Breast epithelium (tissue), 4 donors: ENCODE data around the gene POSTN. TPM values are rescaled to one million over a fixed set of nuclear protein-coding genes. Genes with fewer than 3 reads are reported as not detected.

Experiments used
- DNase-seq, 2 donors: peaks; one replicate each; pipeline ENCODE4 v3.0.0-alpha.2; 2019; ENCODE audit warnings: low spot score in 2 of 2
- H3K27ac ChIP-seq, 2 donors: fragments of 200-600 bp; sonication (generic) in 1 of 2; one replicate each; pipeline ENCODE4 v1.5.1; 2016 to 2019; ENCODE audit warnings: mild to moderate bottlenecking in 1 of 2
- H3K27me3 ChIP-seq, 2 donors: fragments of 200-600 bp; sonication (generic) in 1 of 2; one replicate each; pipeline versions ENCODE4 v1.5.1 to v1.6.0; 2017 to 2019; ENCODE audit warnings: control low read depth in 1 of 2, mild to moderate bottlenecking in 1 of 2
- H3K36me3 ChIP-seq: fragments of 200-600 bp; one replicate; pipeline ENCODE4 v1.5.1; 2019
- H3K4me1 ChIP-seq, 2 donors: fragments of 200-600 bp; sonication (generic); one replicate each; pipeline ENCODE4 v1.5.1; 2016 to 2019; ENCODE audit warnings: control low read depth in 1 of 2
- H3K4me3 ChIP-seq, 3 donors: fragments of 200-600 bp; sonication (generic); 1 replicate in 2 of 3; 2 replicates in 1 of 3; pipeline ENCODE4 v1.5.1; 2016 to 2019; ENCODE audit warnings: mild to moderate bottlenecking in 3 of 3, moderate library complexity in 2 of 3
- H3K9me3 ChIP-seq, 2 donors: fragments of 200-600 bp; sonication (generic) in 1 of 2; one replicate each; pipeline ENCODE4 v1.5.1; 2016 to 2019; ENCODE audit warnings: control low read depth in 1 of 2
- CTCF ChIP-seq, 3 donors: fragments of 450-650 bp; IDR thresholded peaks; one replicate each; pipeline ENCODE4 v1.5.1; 2016 to 2017; ENCODE audit warnings: antibody characterized with exemption in 3 of 3, mild to moderate bottlenecking in 3 of 3, moderate library complexity in 3 of 3
- POLR2A ChIP-seq: fragments of 450-650 bp; IDR thresholded peaks from one replicate; pipeline ENCODE4 v1.6.1; 2016; ENCODE audit warnings: antibody characterized with exemption, mild to moderate bottlenecking, moderate library complexity
- POLR2AphosphoS5 ChIP-seq, 3 donors: sonication (generic); formaldehyde crosslinking; IDR thresholded peaks; one replicate each; pipeline ENCODE4 v1.6.1; 2017; ENCODE audit warnings: antibody characterized with exemption in 3 of 3
- intact Hi-C: fragments of 100-400 bp; cut with DNase I; formaldehyde crosslinking; loops from one replicate; pipeline ENCODE4 v1.15.1; 2023; ENCODE audit warnings: low total_unique reads
- total RNA-seq, 3 donors: library from RNA; depleted of rRNA; stranded (reverse); fragments of >200 nt; gene quantifications; one replicate each; pipeline ENCODE4 v1.1.0, GENCODE V29; 2016

POSTN gene
- total RNA-seq, 3 donors from 2014 or later: 20.1 to 30.8 (median 27.8) TPM

DNA sequence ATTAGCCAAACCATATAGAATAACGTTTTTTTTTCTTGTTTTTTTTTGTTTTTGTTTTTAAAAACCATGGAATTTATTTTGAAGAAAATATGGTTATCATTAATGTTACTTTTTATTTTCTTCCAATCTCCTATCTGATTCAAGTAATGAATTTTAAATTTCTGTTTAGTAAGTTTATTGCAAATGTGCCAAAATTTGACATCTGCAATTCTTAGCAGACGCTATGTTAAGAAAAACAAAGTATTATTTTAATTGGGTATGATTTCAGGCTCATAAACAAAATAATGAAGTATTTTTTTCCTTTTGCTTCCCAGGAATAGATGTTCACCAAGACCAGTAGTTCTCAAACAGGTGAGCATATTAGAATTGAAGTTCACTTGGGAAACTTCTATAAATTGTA lies 63.1 kb downstream of the POSTN start:
- H3K27me3 ChIP-seq: no peaks in the 10 kb centered on the region
- H3K4me1 ChIP-seq: no peaks in the 10 kb centered on the region
- H3K9me3 ChIP-seq: peaks cover 7 to 8% of the 10 kb centered on the region in 2 donors
- no peak overlapping the region for H3K4me3 ChIP-seq
- TF ChIP-seq POLR2AphosphoS5 (IDR thresholded peaks at IDR 0.05) (no peak), POLR2A (no peak), CTCF (IDR thresholded peaks at IDR 0.05) (no peak)
- no peak for DNase-seq
- intact Hi-C loops: no loop called here
- H3K36me3 ChIP-seq: no peaks in the 10 kb centered on the region
- no peak overlapping the region for H3K27ac ChIP-seq

DNA sequence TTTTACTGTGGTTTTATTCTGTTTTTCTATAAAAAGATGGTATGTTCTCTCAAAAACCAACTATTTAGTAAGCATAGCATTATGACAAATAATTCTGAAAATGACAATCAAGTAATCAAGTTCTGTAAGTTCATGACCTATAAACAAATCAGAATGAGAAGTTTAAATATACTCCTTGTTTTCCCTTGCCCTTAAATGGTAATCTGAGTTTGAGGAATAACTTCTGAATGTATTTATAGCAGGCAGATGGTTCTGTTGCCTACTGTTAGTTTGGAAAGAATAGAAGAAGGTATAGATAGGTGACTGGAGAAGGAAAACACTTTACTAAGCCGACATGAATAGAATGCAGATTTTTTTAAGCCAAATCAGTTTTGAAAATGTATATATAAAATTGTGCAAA lies 63.9 kb downstream of the POSTN start:
- intact Hi-C loops: no loop called here
- Histone ChIP-seq H3K4me3 (no peak overlapping the region), H3K36me3 (no peaks in the 10 kb centered on the region), H3K27ac (no peak overlapping the region), H3K4me1 (no peaks in the 10 kb centered on the region), H3K9me3 (peaks cover 7 to 10% of the 10 kb centered on the region in 2 donors), H3K27me3 (no peaks in the 10 kb centered on the region)
- TF ChIP-seq CTCF (IDR thresholded peaks at IDR 0.05) (no peak), POLR2AphosphoS5 (IDR thresholded peaks at IDR 0.05) (no peak), POLR2A (no peak)
- no peak for DNase-seq

- H3K4me3 ChIP-seq: no peak overlapping the region
- no peak overlapping the region for H3K27ac ChIP-seq
- H3K27me3 ChIP-seq: no peaks in the 10 kb centered on the region
- intact Hi-C loops: no loop called here
- H3K4me1 ChIP-seq: no peaks in the 10 kb centered on the region
- no peak for DNase-seq
- no peaks in the 10 kb centered on the region for H3K36me3 ChIP-seq
- TF ChIP-seq CTCF (IDR thresholded peaks at IDR 0.05) (no peak), POLR2A (no peak), POLR2AphosphoS5 (IDR thresholded peaks at IDR 0.05) (no peak)
- H3K9me3 ChIP-seq: peaks cover 7 to 10% of the 10 kb centered on the region in 2 donors
Measured at GRCh38 chr13:37534181-37534580, 64.4 kb downstream of the POSTN start.

DNA sequence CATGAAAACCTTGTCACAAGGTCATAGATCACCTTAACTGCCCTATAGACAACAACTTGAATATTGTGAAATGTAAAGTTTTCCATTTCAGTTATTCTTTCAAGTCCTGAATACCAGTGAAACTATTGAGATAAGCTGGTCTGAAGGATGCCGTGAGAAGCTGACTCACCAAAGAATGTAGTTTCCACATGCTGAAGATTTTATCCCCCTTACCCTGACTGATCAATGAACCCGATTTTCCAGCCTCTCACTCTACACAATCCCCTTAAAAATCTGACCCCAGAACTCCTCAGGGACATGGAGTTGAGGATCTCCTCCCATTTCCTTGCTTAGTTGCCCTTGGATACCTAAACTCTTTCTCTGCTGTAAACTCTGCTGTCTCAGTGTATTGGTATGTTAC lies 67.5 kb downstream of the POSTN start:
- no peak for DNase-seq
- TF ChIP-seq POLR2AphosphoS5 (IDR thresholded peaks at IDR 0.05): no peak
- no peak for TF ChIP-seq POLR2A
- TF ChIP-seq CTCF (IDR thresholded peaks at IDR 0.05): no peak
- H3K36me3 ChIP-seq: no peaks in the 10 kb centered on the region
- no peaks in the 10 kb centered on the region for H3K4me1 ChIP-seq
- peaks cover 7 to 10% of the 10 kb centered on the region in 2 donors for H3K9me3 ChIP-seq
- H3K27me3 ChIP-seq: no peaks in the 10 kb centered on the region
- no peak overlapping the region for H3K4me3 ChIP-seq
- no peak overlapping the region for H3K27ac ChIP-seq
- intact Hi-C loops: no loop called here

DNA sequence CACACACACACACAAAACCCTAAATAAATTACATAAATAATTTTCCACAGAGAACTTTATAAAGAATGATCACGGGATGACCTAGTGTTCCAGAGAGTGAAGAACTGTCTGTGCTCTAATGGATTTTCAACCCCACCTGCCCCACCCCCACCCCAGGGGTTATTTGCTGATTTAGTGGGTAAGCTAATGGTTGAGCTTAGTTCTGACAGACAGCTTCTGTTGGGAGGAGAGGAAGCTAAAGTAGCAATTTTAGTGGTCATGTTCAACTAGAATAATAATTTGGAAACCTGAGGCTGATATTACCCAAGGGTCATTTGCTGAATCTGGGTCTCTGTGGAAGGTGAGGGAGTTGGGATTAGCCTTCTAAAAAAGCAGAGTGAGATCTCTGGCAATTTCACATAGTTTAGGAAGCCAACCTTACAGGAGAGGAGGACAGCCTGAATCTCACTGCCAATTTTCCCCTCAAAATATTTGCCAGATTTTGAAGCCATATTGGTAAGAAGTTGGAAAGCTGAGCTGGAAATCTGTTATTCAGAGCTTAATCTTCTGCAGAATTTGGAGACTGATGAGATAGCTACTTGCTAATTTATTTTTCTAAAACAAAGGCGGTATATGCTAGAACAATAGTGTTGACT lies 68.7 kb downstream of the POSTN start:
- Histone ChIP-seq H3K27ac (no peak overlapping the region), H3K4me3 (no peak overlapping the region), H3K9me3 (peaks cover 7 to 10% of the 10 kb centered on the region in 2 donors), H3K36me3 (no peaks in the 10 kb centered on the region), H3K27me3 (no peaks in the 10 kb centered on the region), H3K4me1 (no peaks in the 10 kb centered on the region)
- intact Hi-C loops: no loop called here
- no peak for DNase-seq
- TF ChIP-seq POLR2A: no peak
- TF ChIP-seq CTCF (IDR thresholded peaks at IDR 0.05): no peak
